Progenitor cell of endocrine pancreas (in vitro differentiated cells): ENCODE data around the gene ADAM19. TPM values are rescaled to one million over a fixed set of nuclear protein-coding genes. Genes with fewer than 3 reads are reported as not detected.

Experiments used
- DNase-seq: peaks from one replicate; pipeline ENCODE4 v3.0.0; 2021; ENCODE audit warnings: low spot score; ENCODE audit not compliant: unreplicated experiment
- H3K27ac Mint-ChIP-seq: 2 replicates; pipeline ENCODE4 v1.8.0; 2021; ENCODE audit warnings: mild to moderate bottlenecking, moderate library complexity, mixed read lengths
- H3K27me3 Mint-ChIP-seq: 2 replicates; pipeline ENCODE4 v1.8.0; 2021; ENCODE audit warnings: mixed read lengths
- H3K36me3 Mint-ChIP-seq: 2 replicates; pipeline ENCODE4 v1.8.0; 2022; ENCODE audit warnings: mixed read lengths; ENCODE audit not compliant: insufficient read depth
- H3K4me1 Mint-ChIP-seq: 2 replicates; pipeline ENCODE4 v1.8.0; 2021; ENCODE audit warnings: low read depth, mixed read lengths
- H3K4me3 Mint-ChIP-seq: 2 replicates; pipeline ENCODE4 v1.8.0; 2021; ENCODE audit warnings: low read depth, mild to moderate bottlenecking, moderate library complexity, mixed read lengths
- H3K9me3 Mint-ChIP-seq: 2 replicates; pipeline ENCODE4 v1.8.0; 2021; ENCODE audit warnings: low read depth, mixed read lengths
- CTCF ChIP-seq: fragments of 200-600 bp; sonication (generic); IDR thresholded peaks from one replicate; pipeline ENCODE4 v1.5.0; 2021; ENCODE audit warnings: antibody characterized with exemption, mild to moderate bottlenecking; ENCODE audit not compliant: unreplicated experiment
- total RNA-seq: library from RNA; stranded (reverse); gene quantifications from 2 replicates; pipeline ENCODE4 v1.2.1, GENCODE V29; 2021

ADAM19 gene
- total RNA-seq, 1 donor from 2014 or later = 13.4 TPM

DNA sequence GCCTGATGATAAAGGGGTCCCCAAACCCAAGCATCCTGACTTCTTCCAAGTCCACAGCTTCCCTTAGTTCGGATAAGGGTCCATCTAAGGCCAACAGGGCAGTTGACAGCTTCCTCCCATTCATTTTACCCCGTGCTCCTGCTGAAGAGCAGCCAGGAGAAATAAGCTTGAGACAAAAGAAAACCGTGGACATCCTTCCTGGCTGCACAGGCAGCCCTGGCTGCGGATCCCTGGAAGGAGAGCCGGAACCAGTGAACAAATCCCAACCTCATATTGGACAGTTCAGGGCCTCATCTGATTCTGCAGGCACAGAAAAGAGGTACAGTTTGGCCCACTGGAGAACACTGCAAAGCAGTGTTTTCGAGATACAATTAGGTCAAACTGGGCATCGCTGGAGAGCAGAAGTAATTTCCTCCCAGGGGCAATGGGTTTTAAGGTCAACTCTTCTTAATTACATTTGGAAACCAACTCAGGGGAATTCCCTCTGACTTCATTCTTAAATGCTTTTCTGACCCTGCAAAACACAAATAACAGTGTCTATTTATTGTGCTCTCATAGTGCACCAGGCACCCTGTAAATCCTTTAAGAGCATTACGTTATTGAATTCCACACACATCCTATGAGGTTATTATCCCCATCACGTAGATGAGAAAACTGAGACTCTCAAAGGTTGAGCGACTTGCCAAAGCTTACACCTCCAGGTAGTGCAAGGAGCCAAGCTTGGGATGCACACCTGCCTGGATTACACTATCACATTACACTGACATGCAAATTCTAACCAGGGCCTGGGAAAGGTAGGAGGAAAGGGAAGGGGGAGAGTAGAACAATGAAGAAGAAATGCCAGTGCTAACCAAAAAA lies 21.2 kb downstream of the ADAM19 start:
- H3K27me3 Mint-ChIP-seq = no peaks in the 10 kb centered on the region
- no peak overlapping the region for H3K4me3 Mint-ChIP-seq
- no peaks in the 10 kb centered on the region for H3K36me3 Mint-ChIP-seq
- no peak for DNase-seq
- no peaks in the 10 kb centered on the region for H3K9me3 Mint-ChIP-seq
- TF ChIP-seq CTCF = no peak
- H3K27ac Mint-ChIP-seq = no peak overlapping the region
- H3K4me1 Mint-ChIP-seq = no peaks in the 10 kb centered on the region

DNA sequence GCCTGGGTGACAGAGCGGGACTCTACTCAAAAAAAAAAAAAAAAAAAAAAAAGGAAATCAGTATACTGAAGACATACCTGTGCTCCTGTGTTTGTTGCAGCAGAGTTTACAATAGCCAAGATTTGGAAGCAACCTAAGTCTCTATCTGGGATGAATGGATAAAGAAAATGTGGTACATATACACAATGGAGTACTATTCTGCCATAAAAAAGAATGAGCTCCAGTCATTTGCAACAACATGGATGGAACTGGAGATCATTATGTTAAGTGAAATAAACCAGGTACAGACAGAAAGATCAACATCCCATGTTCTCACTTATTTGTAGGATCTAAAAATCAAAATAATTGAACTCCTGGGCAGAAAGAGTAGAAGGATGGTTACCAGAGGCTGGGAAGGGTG lies 22.9 kb downstream of the ADAM19 start:
- Mint-ChIP-seq H3K4me3 (no peak overlapping the region), H3K36me3 (peaks cover 2% of the 10 kb centered on the region), H3K9me3 (peaks cover 6% of the 10 kb centered on the region), H3K27ac (no peak overlapping the region), H3K27me3 (no peaks in the 10 kb centered on the region), H3K4me1 (peaks cover 1% of the 10 kb centered on the region)
- no peak for TF ChIP-seq CTCF
- no peak for DNase-seq

DNA sequence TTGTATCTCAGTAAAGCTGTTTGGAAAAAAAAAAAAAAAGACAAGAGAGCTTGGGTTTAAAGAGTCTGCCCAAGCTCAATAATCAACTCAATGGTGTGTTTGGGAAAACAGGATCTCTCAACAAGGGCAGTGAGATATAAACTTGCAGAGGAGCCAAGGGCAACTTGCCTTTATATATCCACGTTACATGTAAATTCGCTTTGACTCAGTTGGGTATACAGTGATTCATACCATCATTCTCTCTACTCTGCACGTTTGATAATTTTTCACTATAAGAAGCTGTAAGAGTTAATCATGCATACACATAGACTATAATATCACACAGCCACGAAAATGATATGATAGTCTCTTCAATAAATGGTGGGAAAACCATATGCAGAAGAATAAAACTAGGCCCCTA lies 24.9 kb downstream of the ADAM19 start:
- Mint-ChIP-seq H3K4me3 (no peak overlapping the region), H3K27ac (no peak overlapping the region), H3K4me1 (peaks cover 4% of the 10 kb centered on the region), H3K27me3 (no peaks in the 10 kb centered on the region), H3K9me3 (peaks cover 6% of the 10 kb centered on the region), H3K36me3 (peaks cover 3% of the 10 kb centered on the region)
- no peak for TF ChIP-seq CTCF
- DNase-seq = no peak

DNA sequence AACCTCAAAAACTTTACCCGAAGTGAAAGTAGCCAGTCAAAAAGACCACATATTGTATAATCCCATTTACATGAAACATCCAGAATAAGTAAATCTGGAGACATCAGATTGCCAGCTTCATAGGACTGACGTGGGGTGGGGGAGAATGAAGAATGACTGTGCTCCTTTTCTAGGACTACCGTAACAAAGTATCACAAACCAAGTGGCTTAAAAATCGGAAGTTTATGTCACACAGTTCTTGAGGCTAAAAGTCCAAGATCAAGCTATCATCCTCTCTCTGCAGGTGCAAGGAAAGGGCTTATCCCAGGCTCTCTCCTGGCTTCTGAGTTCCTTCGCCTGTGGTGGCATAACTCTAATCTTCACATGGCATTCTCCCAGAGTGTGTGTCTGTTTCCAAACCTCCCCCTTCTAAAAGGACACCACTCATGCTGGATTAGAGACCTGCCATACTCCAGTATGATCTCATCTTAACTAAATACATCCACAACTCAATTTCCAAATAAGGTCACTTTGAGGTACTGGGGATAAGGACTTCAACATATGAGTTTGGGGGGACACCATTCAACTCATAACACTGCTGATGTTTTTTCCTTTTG lies 25.5 kb downstream of the ADAM19 start:
- DNase-seq = no peak
- peaks cover 6% of the 10 kb centered on the region for H3K9me3 Mint-ChIP-seq
- no peak overlapping the region for H3K4me3 Mint-ChIP-seq
- H3K27ac Mint-ChIP-seq = no peak overlapping the region
- H3K36me3 Mint-ChIP-seq = peaks cover 3% of the 10 kb centered on the region
- H3K27me3 Mint-ChIP-seq = no peaks in the 10 kb centered on the region
- H3K4me1 Mint-ChIP-seq = peaks cover 4% of the 10 kb centered on the region
- no peak for TF ChIP-seq CTCF

DNA sequence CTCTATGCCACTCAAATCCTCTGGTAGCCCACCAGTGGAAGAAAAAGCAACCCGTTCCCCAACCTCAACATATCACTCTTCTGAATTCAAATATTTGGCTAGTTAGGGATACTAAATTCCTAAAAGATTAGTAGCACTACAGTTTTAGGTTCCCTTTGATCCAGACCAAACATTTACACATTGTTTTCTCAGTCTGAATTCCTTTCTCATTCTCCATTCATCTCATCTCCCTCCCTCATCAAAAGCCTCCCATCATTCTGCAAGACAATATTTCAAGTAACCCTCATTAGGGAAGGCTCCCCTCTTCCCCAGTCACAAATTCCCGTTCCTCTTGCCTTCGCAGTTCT lies 26.3 kb downstream of the ADAM19 start:
- H3K4me3 Mint-ChIP-seq = no peak overlapping the region

More for the DNA sequence above, 26.3 kb downstream of the ADAM19 start:
- H3K9me3 Mint-ChIP-seq = peaks cover 6% of the 10 kb centered on the region
- H3K36me3 Mint-ChIP-seq = peaks cover 3% of the 10 kb centered on the region
- no peak overlapping the region for H3K27ac Mint-ChIP-seq
- H3K4me1 Mint-ChIP-seq = peaks cover 4% of the 10 kb centered on the region
- no peaks in the 10 kb centered on the region for H3K27me3 Mint-ChIP-seq
- DNase-seq = no peak
- TF ChIP-seq CTCF = no peak
